Measurements from ENCODE around the gene MARVELD2. TPM values are rescaled to one million over a fixed set of nuclear protein-coding genes. Genes with fewer than 3 reads are reported as not detected.
"Not testable (repeated sequence)": the region's sequence is repeated elsewhere in the genome, so short reads cannot be mapped to it uniquely, and the experiment has no call there.

The MARVELD2 gene
- 1 to 10 TPM in 1 of 3 donors, under 1 TPM in 2; 0.45 to 7.6 (median 0.61) TPM for polyA plus RNA-seq

- WGBS, 3 donors: 7 to 37% (median 19%) methylated on average over 60 to 78 of the region's 78 CpGs
- no peak within 1 kb of the TSS for H3K27ac ChIP-seq (ENCODE audit: low read depth, low read length)
Measured at GRCh38 chr5:69414885-69415583, at the start of gene MARVELD2. MARVELD2 (plus strand) TSS chr5:69415116; CDS start chr5:69419386, 4,270 bp downstream.

GRCh38 chr5:69367697-69368279 lies 47.1 kb upstream of the MARVELD2 start:
- WGBS, 3 donors: 85 to 93% (median 92%) methylated on average over 11 of the region's 11 CpGs
- H3K27ac ChIP-seq (ENCODE audit: low read depth, low read length): no peak overlapping the region

- H3K27ac ChIP-seq (ENCODE audit: low read depth, low read length): peak overlapping the region; percentile 89
- WGBS, 3 donors: 1 to 2% (median 2%) methylated on average over 36 to 39 of the region's 39 CpGs
Measured at GRCh38 chr5:69368458-69369339, 46.2 kb upstream of the MARVELD2 start.

- 0 to 1% (median 0%) methylated on average over 60 to 66 of the region's 66 CpGs for WGBS, 3 donors
- peak within 1 kb of the TSS; percentile 89 for H3K27ac ChIP-seq (ENCODE audit: low read depth, low read length)
Measured at GRCh38 chr5:69369340-69370121, 45.4 kb upstream of the MARVELD2 start, which contains the start of the genes AK6, RAD17 and TAF9. AK6 (minus strand) TSS chr5:69369520; CDS start chr5:69369490, 30 bp downstream. RAD17 (plus strand) TSS chr5:69369818; CDS start chr5:69372209, 2,391 bp downstream. TAF9 (minus strand) TSS chr5:69369520; CDS start chr5:69365737, 3,783 bp downstream.

GRCh38 chr5:69370335-69370734 lies 44.6 kb upstream of the MARVELD2 start:
- WGBS, 3 donors: 1 to 2% (median 2%) methylated on average over 16 of the region's 16 CpGs
- H3K27ac ChIP-seq (ENCODE audit: low read depth, low read length): not testable (repeated sequence)

GRCh38 chr5:69372394-69372793 lies 42.5 kb upstream of the MARVELD2 start:
- whole genome bisulfite sequencing, 3 donors: 97 to 98% (median 97%) methylated on average over 5 of the region's 5 CpGs
- no peak overlapping the region for H3K27ac ChIP-seq (ENCODE audit: low read depth, low read length)

GRCh38 chr5:69374911-69375446 lies 39.9 kb upstream of the MARVELD2 start:
- H3K27ac ChIP-seq (ENCODE audit: low read depth, low read length): no peak overlapping the region
- WGBS, 3 donors: 92 to 97% (median 93%) methylated on average over 4 of the region's 4 CpGs

- no peak overlapping the region for H3K27ac ChIP-seq (ENCODE audit: low read depth, low read length)
Measured at GRCh38 chr5:69378376-69378775, 36.5 kb upstream of the MARVELD2 start.

GRCh38 chr5:69404659-69405330 lies 10.1 kb upstream of the MARVELD2 start:
- H3K27ac ChIP-seq (ENCODE audit: low read depth, low read length): no peak overlapping the region
- 88 to 90% (median 89%) methylated on average over 15 of the region's 15 CpGs for WGBS, 3 donors

GRCh38 chr5:69415584-69415958 lies 655 bp downstream of the MARVELD2 start:
- 11 to 64% (median 57%) methylated on average over 18 of the region's 18 CpGs for WGBS, 3 donors
- no peak overlapping the region for H3K27ac ChIP-seq (ENCODE audit: low read depth, low read length)

GRCh38 chr5:69416180-69416579 lies 1.3 kb downstream of the MARVELD2 start:
- WGBS, 3 donors: 24 to 95% (median 91%) methylated on average over 6 of the region's 6 CpGs
- no peak overlapping the region for H3K27ac ChIP-seq (ENCODE audit: low read depth, low read length)

GRCh38 chr5:69416699-69417098 lies 1.8 kb downstream of the MARVELD2 start:
- no peak overlapping the region for H3K27ac ChIP-seq (ENCODE audit: low read depth, low read length)

GRCh38 chr5:69418554-69418953 lies 3.6 kb downstream of the MARVELD2 start:
- H3K27ac ChIP-seq (ENCODE audit: low read depth, low read length): no peak overlapping the region
- 90 to 96% (median 92%) methylated on average over 3 of the region's 3 CpGs for WGBS, 3 donors

- 84 to 89% (median 87%) methylated on average over 11 of the region's 11 CpGs for WGBS, 3 donors
- no peak overlapping the region for H3K27ac ChIP-seq (ENCODE audit: low read depth, low read length)
Measured at GRCh38 chr5:69431424-69432303, 16.7 kb downstream of the MARVELD2 start.

GRCh38 chr5:69432412-69433206 lies 17.7 kb downstream of the MARVELD2 start:
- WGBS, 3 donors: 83 to 90% (median 86%) methylated on average over 8 of the region's 8 CpGs
- H3K27ac ChIP-seq (ENCODE audit: low read depth, low read length): no peak overlapping the region

All from adipose tissue (tissue), 3 donors.